HepG2 (cell line): ENCODE data around the gene HERC4. TPM values are rescaled to one million over a fixed set of nuclear protein-coding genes. Genes with fewer than 3 reads are reported as not detected.

ENCODE experiments used
- ATAC-seq: fragments of 200-7000 bp; cut with Tn5 transposase; 3 replicates; pipeline ENCODE4 v1.9.1; 2020; ENCODE audit warnings: mild to moderate bottlenecking, moderate library complexity
- BruUV-seq: library from RNA; stranded (reverse); fragments of 400-500 nt; replicated peaks from 2 replicates; lab custom pipeline; 2021; lab: Mats Ljungman, UMichigan
- CTCF ChIA-PET: fragments of 300-600 bp; formaldehyde crosslinking; extraction: SDS; loops from one replicate; lab custom pipeline; 2021; ENCODE audit warnings: low total read pairs, inconsistent platforms, low intra/inter-chr PET ratio; lab: Yijun Ruan, JAX
- POLR2A ChIA-PET: fragments of 350-600 bp; sonication (Branson Sonifier 250); formaldehyde crosslinking; loops from one replicate; lab custom pipeline; 2020; ENCODE audit warnings: antibody characterized with exemption, inconsistent platforms; lab: Yijun Ruan, JAX
- DNase-seq: peaks from one replicate; pipeline ENCODE4 v3.0.0-alpha.2; 2015; ENCODE audit warnings: low spot score
- FAIRE-seq: peaks from 3 replicates; lab custom pipeline; 2011; peaks lifted over from hg19 to GRCh38; lab: Jason Lieb, UNC
- H2AFZ ChIP-seq: one replicate; pipeline ENCODE4 v1.6.1; 2011; ENCODE audit warnings: low read length, inconsistent platforms
- H3K27ac ChIP-seq: fragments of 300-600 bp; 3 replicates; pipeline ENCODE4 v1.8.0; 2011; ENCODE audit warnings: mixed run types, mild to moderate bottlenecking, mixed read lengths, low read length, inconsistent platforms; ENCODE audit not compliant: insufficient read depth; ENCODE audit errors: extremely low read length
- H3K27me3 ChIP-seq, 2 experiments: fragments of 200-600 bp in 1 of 2; 2 replicates in 1 of 2; 3 replicates in 1 of 2; pipeline versions ENCODE4 v1.6.0 to v1.8.0; 2011; ENCODE audit warnings: low read length in 2 of 2, mild to moderate bottlenecking in 2 of 2, moderate library complexity in 2 of 2, inconsistent platforms in 1 of 2; ENCODE audit not compliant: insufficient read depth in 2 of 2, control insufficient read depth in 1 of 2
- H3K36me3 ChIP-seq, 2 experiments: fragments of 200-600 bp in 1 of 2; replicated peaks in 1 of 2; 2 replicates in 1 of 2; 3 replicates in 1 of 2; pipeline versions ENCODE4 v1.5.1 to v1.8.0; 2011; ENCODE audit warnings: low read length in 2 of 2, inconsistent platforms in 1 of 2; ENCODE audit not compliant: insufficient read depth in 2 of 2, control insufficient read depth in 1 of 2
- H3K4me1 ChIP-seq: 2 replicates; pipeline ENCODE4 v1.5.1; 2012; ENCODE audit warnings: low read length, inconsistent platforms; ENCODE audit not compliant: insufficient read depth
- H3K4me2 ChIP-seq: 2 replicates; pipeline ENCODE4 v1.6.0; 2011; ENCODE audit warnings: low read depth, low read length, inconsistent platforms
- H3K4me3 ChIP-seq, 3 experiments: fragments of 200-600 bp in 1 of 3; sonication (generic), shearing (Covaris generic) in 1 of 3; replicated peaks in 1 of 3; 2 replicates each; pipeline ENCODE4 v1.5.1; 2011 to 2016; ENCODE audit warnings: low read length in 3 of 3, inconsistent platforms in 2 of 3, low read depth in 2 of 3, mild to moderate bottlenecking in 2 of 3, control low read depth in 1 of 3, mixed read lengths in 1 of 3; ENCODE audit not compliant: insufficient read depth in 1 of 3
- H3K79me2 ChIP-seq: one replicate; pipeline ENCODE4 v1.6.1; 2011; ENCODE audit warnings: low read length, inconsistent platforms; ENCODE audit not compliant: insufficient read depth
- H3K9ac ChIP-seq: 2 replicates; pipeline ENCODE4 v1.6.0; 2011; ENCODE audit warnings: mild to moderate bottlenecking, low read depth, low read length, inconsistent platforms; ENCODE audit not compliant: insufficient read depth
- H3K9me3 ChIP-seq: 2 replicates; pipeline ENCODE4 v1.5.1; 2012; ENCODE audit warnings: mild to moderate bottlenecking, low read length
- H4K20me1 ChIP-seq: 2 replicates; pipeline ENCODE4 v1.6.0; 2011; ENCODE audit warnings: inconsistent platforms, mild to moderate bottlenecking, low read length, moderate library complexity; ENCODE audit not compliant: insufficient read depth
- GLI4 ChIP-seq: sonication (generic); formaldehyde crosslinking; IDR thresholded peaks from 2 replicates; pipeline ENCODE4 v1.5.1; 2020; ENCODE audit warnings: missing genetic modification reagents, mild to moderate bottlenecking, moderate library complexity, borderline replicate concordance
- HNRNPL ChIP-seq: fragments of 200-400 bp; formaldehyde crosslinking; IDR thresholded peaks from 2 replicates; pipeline ENCODE4 v1.6.1; 2017; ENCODE audit warnings: mild to moderate bottlenecking, low read depth, low read length
- MED8 ChIP-seq: sonication (generic); formaldehyde crosslinking; IDR thresholded peaks from 2 replicates; pipeline ENCODE4 v1.8.1; 2023; ENCODE audit warnings: mild to moderate bottlenecking, missing genetic modification reagents; ENCODE audit not compliant: insufficient replicate concordance
- NCOA2 ChIP-seq: sonication (generic); formaldehyde crosslinking; IDR thresholded peaks from 2 replicates; pipeline ENCODE4 v1.8.0; 2022; ENCODE audit warnings: inconsistent platforms
- REPIN1 ChIP-seq: sonication (generic); formaldehyde crosslinking; IDR thresholded peaks from 2 replicates; pipeline ENCODE4 v1.8.0; 2022; ENCODE audit warnings: missing genetic modification reagents, low read depth, mild to moderate bottlenecking, borderline replicate concordance
- ZNF136 ChIP-seq: sonication (generic); formaldehyde crosslinking; IDR thresholded peaks from 2 replicates; pipeline ENCODE4 v1.8.1; 2022; ENCODE audit warnings: low read depth, mild to moderate bottlenecking, moderate library complexity, missing genetic modification reagents
- ZNF143 ChIP-seq: sonication (generic); formaldehyde crosslinking; IDR thresholded peaks from 2 replicates; pipeline ENCODE4 v1.4.0; 2020; ENCODE audit warnings: missing genetic modification reagents
- ZNF17 ChIP-seq: sonication (generic); formaldehyde crosslinking; IDR thresholded peaks from 2 replicates; pipeline ENCODE4 v1.5.0; 2020; ENCODE audit warnings: mild to moderate bottlenecking, missing genetic modification reagents
- ZNF263 ChIP-seq: sonication (generic); formaldehyde crosslinking; IDR thresholded peaks from 2 replicates; pipeline ENCODE4 v1.4.0; 2020; ENCODE audit warnings: missing genetic modification reagents
- ZSCAN29 ChIP-seq: sonication (generic); formaldehyde crosslinking; conservative IDR thresholded peaks from 2 replicates; pipeline ENCODE4 v1.4.0; 2020; ENCODE audit warnings: mild to moderate bottlenecking, missing genetic modification reagents
- WGBS: methylation state at CpG from one replicate; pipeline ENCODE4 v1.1.6; 2017; ENCODE audit warnings: low lambda C conversion rate; 5-methylcytosine and 5-hydroxymethylcytosine counted together
- in situ Hi-C: cut with HindIII; loops from 2 replicates; pipeline ENCODE4 v1.10.0; 2017; ENCODE audit warnings: low pct_unique_long_range_greater_than_20kb; ENCODE audit not compliant: extremely low pct_ligation_motif_present
- intact Hi-C: fragments of 100-400 bp; cut with micrococcal nuclease; formaldehyde crosslinking; loops from one replicate; pipeline ENCODE4 v1.10.0; 2022; ENCODE audit not compliant: unreplicated experiment
- polyA plus RNA-seq, 8 experiments: library from polyadenylated mRNA; depleted of rRNA in 3 of 8; stranded (reverse) in 7 of 8; unstranded in 1 of 8; fragments of >200 nt; fragmentation: Illumina TruSeq in 4 of 8; extraction: Trizol in 4 of 8; gene quantifications; 2 replicates each; pipeline versions ENCODE4 v1.2.1 to v1.2.3, GENCODE V29; 2011 to 2016; ENCODE audit warnings: low read depth in 4 of 8, missing spikeins in 1 of 8, mixed read lengths in 1 of 8; ENCODE audit not compliant: insufficient read depth in 1 of 8
- total RNA-seq, 5 experiments: library from RNA; depleted of rRNA; stranded (reverse); fragments of >200 nt; fragmentation: Illumina TruSeq; extraction: Trizol; gene quantifications; 2 replicates each; pipeline ENCODE4 v1.2.3, GENCODE V29; 2016; ENCODE audit warnings: low read depth in 1 of 5
- TF ChIP-seq, protein P1 (sequence below): sonication (generic); formaldehyde crosslinking; IDR thresholded peaks from 2 replicates; pipeline ENCODE4 v1.4.0; 2020; ENCODE audit warnings: mild to moderate bottlenecking, missing genetic modification reagents
- TF ChIP-seq, protein P2 (sequence below): IDR thresholded peaks from 2 replicates; pipeline ENCODE4 v1.6.1; 2016; ENCODE audit warnings: missing genetic modification reagents, missing compliant biosample characterization

HERC4 gene
- total and polyA plus RNA-seq, 2 of the 13 experiments (the other 11 are each of a cell fraction or from before 2014, with no cell fraction given) = 9.8 to 20.2 TPM

DNA sequence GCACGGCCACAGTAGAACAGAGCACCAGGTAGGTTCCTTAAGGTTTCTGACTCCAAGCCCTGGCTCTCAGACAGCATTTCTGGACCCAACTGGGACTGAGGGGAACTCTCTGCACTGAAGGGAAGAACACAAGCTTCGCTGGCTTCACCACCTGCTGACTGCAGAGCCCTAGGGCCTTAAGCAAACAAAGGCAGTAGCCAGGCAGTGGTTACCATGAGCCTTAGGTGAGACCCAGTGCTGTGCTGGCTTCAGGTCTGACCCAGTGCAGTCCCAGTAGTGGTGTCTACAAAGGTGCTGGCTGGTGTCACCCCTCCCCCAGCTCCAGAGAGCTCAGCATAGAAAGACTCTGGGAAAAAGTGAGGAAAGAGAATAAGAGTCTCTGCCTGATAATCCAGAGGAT is 131.2 kb downstream of the HERC4 start:
- Histone ChIP-seq H3K27ac (no peak overlapping the region), H3K27me3 (no peaks in the 10 kb centered on the region), H3K9ac (no peak overlapping the region), H4K20me1 (no peaks in the 10 kb centered on the region), H3K4me3 (no peak overlapping the region), H3K9me3 (no peaks in the 10 kb centered on the region), H3K4me2 (no peak overlapping the region), H3K36me3 (peaks cover 0 to 16% of the 10 kb centered on the region in 2 experiments; a peak in 3 of 5 replicates), H2AFZ (no peak overlapping the region), H3K4me1 (no peaks in the 10 kb centered on the region), H3K79me2 (no peaks in the 10 kb centered on the region)
- no peak; the same call in 2 of the 3 replicates for ATAC-seq
- WGBS = 89% methylated on average over 1 of the region's 2 CpGs
- no peak for FAIRE-seq
- CTCF ChIA-PET = no interaction called here
- intact Hi-C loops = no loop called here
- no peak for DNase-seq
- POLR2A ChIA-PET = no interaction called here
- in situ Hi-C loops = no loop called here
- no peak for TF ChIP-seq ZNF17 (CRISPR knock-in tag)
- no peak for TF ChIP-seq GLI4 (CRISPR knock-in tag)
- TF ChIP-seq ZSCAN29 (CRISPR knock-in tag) = no peak
- TF ChIP-seq NCOA2 (CRISPR knock-in tag) = no peak
- TF ChIP-seq REPIN1 (CRISPR knock-in tag) = no peak
- TF ChIP-seq MED8 = no peak
- TF ChIP-seq, protein P1, sequence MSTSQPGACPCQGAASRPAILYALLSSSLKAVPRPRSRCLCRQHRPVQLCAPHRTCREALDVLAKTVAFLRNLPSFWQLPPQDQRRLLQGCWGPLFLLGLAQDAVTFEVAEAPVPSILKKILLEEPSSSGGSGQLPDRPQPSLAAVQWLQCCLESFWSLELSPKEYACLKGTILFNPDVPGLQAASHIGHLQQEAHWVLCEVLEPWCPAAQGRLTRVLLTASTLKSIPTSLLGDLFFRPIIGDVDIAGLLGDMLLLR (CRISPR knock-in tag) = no peak
- no peak for TF ChIP-seq HNRNPL
- TF ChIP-seq ZNF136 (CRISPR knock-in tag) = no peak
- TF ChIP-seq, protein P2, sequence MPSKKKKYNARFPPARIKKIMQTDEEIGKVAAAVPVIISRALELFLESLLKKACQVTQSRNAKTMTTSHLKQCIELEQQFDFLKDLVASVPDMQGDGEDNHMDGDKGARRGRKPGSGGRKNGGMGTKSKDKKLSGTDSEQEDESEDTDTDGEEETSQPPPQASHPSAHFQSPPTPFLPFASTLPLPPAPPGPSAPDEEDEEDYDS (CRISPR knock-in tag) = no peak
- no peak for TF ChIP-seq ZNF143 (CRISPR knock-in tag)
- no peak for TF ChIP-seq ZNF263 (CRISPR knock-in tag)
- BruUV-seq = no TSS peak
